K562 (cell line): ENCODE results near the gene DHRS3. TPM values are rescaled to one million over a fixed set of nuclear protein-coding genes. Genes with fewer than 3 reads are reported as not detected.

Experiments used
- CGGBP1 ChIP-seq: fragments of 250-450 bp; sonication (Bioruptor Pico); IDR thresholded peaks from 2 replicates; pipeline ENCODE4 v1.9.0; 2021; ENCODE audit warnings: mild to moderate bottlenecking
- CXXC5 ChIP-seq: fragments of 250-450 bp; sonication (Bioruptor Pico); IDR thresholded peaks from 2 replicates; pipeline ENCODE4 v1.8.0; 2022; ENCODE audit warnings: inconsistent platforms, mild to moderate bottlenecking, moderate library complexity
- EP400 ChIP-seq: fragments of 450-650 bp; IDR thresholded peaks from 2 replicates; pipeline ENCODE4 v1.6.1; 2017; ENCODE audit warnings: antibody characterized with exemption, mild to moderate bottlenecking, moderate library complexity
- HDAC2 ChIP-seq: fragments of 450-650 bp; IDR thresholded peaks from 2 replicates; pipeline ENCODE4 v1.6.1; 2016; ENCODE audit warnings: mild to moderate bottlenecking
- ILF3 ChIP-seq: fragments of 450-650 bp; IDR thresholded peaks from 2 replicates; pipeline ENCODE4 v1.6.1; 2018; ENCODE audit warnings: antibody characterized with exemption, mild to moderate bottlenecking, moderate library complexity, borderline replicate concordance
- POLR2AphosphoS5 ChIP-seq: IDR thresholded peaks from 2 replicates; pipeline ENCODE4 v1.6.1; 2011; ENCODE audit warnings: mild to moderate bottlenecking, low read depth, low read length, moderate library complexity; ENCODE audit not compliant: control insufficient read depth, insufficient read depth
- PYGO2 ChIP-seq: fragments of 450-650 bp; IDR thresholded peaks from 2 replicates; pipeline ENCODE4 v1.6.1; 2016; ENCODE audit warnings: mild to moderate bottlenecking, missing genetic modification characterization, moderate library complexity, missing compliant biosample characterization
- TBP ChIP-seq: optimal IDR thresholded peaks from 2 replicates; pipeline ENCODE3; 2011; ENCODE audit warnings: low read depth, low read length, improper control_type of control experiment
- ZNF316 ChIP-seq: fragments of 450-650 bp; IDR thresholded peaks from 2 replicates; pipeline ENCODE4 v1.6.1; 2016
- ZNF589 ChIP-seq: fragments of 200-800 bp; sonication (Bioruptor generic); IDR thresholded peaks from 2 replicates; pipeline ENCODE4 v1.6.1; 2016; ENCODE audit warnings: low read depth, missing genetic modification characterization, missing compliant biosample characterization
- polyA plus RNA-seq, 8 experiments: library from polyadenylated mRNA; depleted of rRNA in 4 of 8; stranded (reverse) in 5 of 8; unstranded in 3 of 8; fragments of >200 nt; fragmentation: Nextera tagmentation in 2 of 8; fragmentation: Illumina TruSeq in 1 of 8; extraction: Ambion mirVana in 2 of 8; extraction: Trizol in 1 of 8; gene quantifications; 2 replicates each; pipeline versions ENCODE4 v1.2.1 to v1.2.3, GENCODE V29; 2011 to 2014; ENCODE audit warnings: inconsistent platforms in 1 of 8, missing spikeins in 1 of 8
- total RNA-seq, 7 experiments: library from RNA; depleted of rRNA in 6 of 7; stranded (reverse); fragments of >200 nt in 6 of 7; fragmentation: Illumina TruSeq in 2 of 7; extraction: Trizol in 2 of 7; gene quantifications; 2 replicates each; pipeline versions ENCODE4 v1.2.1 to v1.2.3, GENCODE V29; 2011 to 2021; ENCODE audit warnings: low replicate concordance in 1 of 7
- TF ChIP-seq, protein P1 (sequence below): fragments of 450-650 bp; IDR thresholded peaks from 2 replicates; pipeline ENCODE4 v1.6.1; 2016; ENCODE audit warnings: low read depth, mild to moderate bottlenecking, moderate library complexity

DHRS3 gene
- total and polyA plus RNA-seq, 9 of the 15 experiments (the other 6 are each of a cell fraction or from before 2014, with no cell fraction given): 21.0 to 116 (median 58.7) TPM

DNA sequence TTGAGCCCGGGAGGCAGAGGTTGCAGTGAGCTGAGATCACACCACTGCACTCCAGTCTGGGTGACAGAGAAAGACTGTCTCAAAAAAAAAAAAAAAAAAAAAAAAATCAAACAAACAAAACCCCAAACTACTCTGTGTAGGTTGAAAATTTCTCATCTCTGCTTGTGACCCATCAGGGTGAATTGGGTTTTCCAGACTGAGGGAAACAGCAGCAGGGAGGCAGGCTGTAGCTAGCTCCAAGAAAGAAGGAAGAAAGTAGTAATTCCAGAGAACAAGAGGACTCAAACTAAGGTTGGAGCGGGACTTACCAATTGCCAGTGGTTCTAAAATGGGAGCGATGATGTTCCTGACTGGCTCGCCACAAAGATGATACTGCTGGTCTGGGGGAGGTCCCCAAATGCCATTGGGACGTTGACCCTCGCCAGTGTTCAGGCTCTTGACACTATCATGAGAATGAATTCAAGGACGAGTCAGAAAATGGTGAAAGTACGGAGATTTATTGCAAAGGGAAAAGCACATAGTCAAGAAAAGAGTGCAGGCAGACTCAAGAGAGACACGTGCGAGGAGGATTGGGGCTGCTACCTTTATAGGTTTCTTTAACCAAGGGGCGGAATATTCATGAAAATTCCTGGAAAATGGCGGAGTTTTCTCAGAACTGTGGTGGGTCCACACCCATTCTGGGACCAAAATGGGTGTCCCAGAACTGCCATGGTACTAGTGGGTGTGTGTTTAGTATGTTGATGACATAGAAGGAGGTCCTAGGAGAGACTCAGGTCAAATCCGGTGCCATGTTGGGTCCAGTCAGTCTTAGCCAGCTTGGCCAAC is 39.3 kb upstream of the DHRS3 start (continued):
- TF ChIP-seq, protein P1, sequence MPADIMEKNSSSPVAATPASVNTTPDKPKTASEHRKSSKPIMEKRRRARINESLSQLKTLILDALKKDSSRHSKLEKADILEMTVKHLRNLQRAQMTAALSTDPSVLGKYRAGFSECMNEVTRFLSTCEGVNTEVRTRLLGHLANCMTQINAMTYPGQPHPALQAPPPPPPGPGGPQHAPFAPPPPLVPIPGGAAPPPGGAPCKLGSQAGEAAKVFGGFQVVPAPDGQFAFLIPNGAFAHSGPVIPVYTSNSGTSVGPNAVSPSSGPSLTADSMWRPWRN: peak; percentile 47; the same call in 1 of the 2 replicates
- no peak for TF ChIP-seq ILF3
- peak; percentile 6; the same call in 1 of the 2 replicates for TF ChIP-seq CGGBP1
- peak; percentile 41; the same call in 1 of the 2 replicates for TF ChIP-seq CXXC5 (CRISPR knock-in tag)
- peak; percentile 97 for TF ChIP-seq TBP
- TF ChIP-seq HDAC2: peak; percentile 82
- peak; percentile 88 for TF ChIP-seq POLR2AphosphoS5
- TF ChIP-seq PYGO2 (tag): no peak
- no peak for TF ChIP-seq ZNF316
- TF ChIP-seq ZNF589 (CRISPR knock-in tag): no peak
- TF ChIP-seq EP400: peak; percentile 85
- TF ChIP-seq, all 486 proteins: peak for 105
